Neural cell (in vitro differentiated cells): ENCODE data around the gene SH3PXD2B. TPM values are rescaled to one million over a fixed set of nuclear protein-coding genes. Genes with fewer than 3 reads are reported as not detected.

Experiments
- H2AFZ ChIP-seq: fragments of 200-600, 300-800 bp; sonication (generic), shearing (Covaris generic); 2 replicates; pipeline ENCODE4 v1.6.0; 2014; ENCODE audit warnings: low read depth, mild to moderate bottlenecking, antibody characterized with exemption, low read length, moderate library complexity
- H3F3A ChIP-seq: fragments of 200-600 bp; shearing (Covaris generic); 2 replicates; pipeline ENCODE4 v1.6.1; 2016; ENCODE audit warnings: mild to moderate bottlenecking, moderate library complexity, mixed read lengths, antibody characterized with exemption, low read length; ENCODE audit not compliant: insufficient read depth, poor library complexity, severe bottlenecking
- H3K27ac ChIP-seq: fragments of 200-600, 300-800 bp; sonication (generic), shearing (Covaris generic); 2 replicates; pipeline ENCODE4 v1.5.1; 2014; ENCODE audit warnings: mild to moderate bottlenecking, low read length, moderate library complexity
- H3K27me3 ChIP-seq: fragments of 300-800, 200-600 bp; sonication (generic), shearing (Covaris generic); 2 replicates; pipeline ENCODE4 v1.6.0; 2014; ENCODE audit warnings: mild to moderate bottlenecking, low read depth, low read length, moderate library complexity; ENCODE audit not compliant: insufficient read depth
- H3K36me3 ChIP-seq: fragments of 300-800, 200-600 bp; sonication (generic), shearing (Covaris generic); 2 replicates; pipeline ENCODE4 v1.5.1; 2014; ENCODE audit warnings: mild to moderate bottlenecking, antibody characterized with exemption, low read length, moderate library complexity; ENCODE audit not compliant: insufficient read depth
- H3K4me2 ChIP-seq: fragments of 300-800, 200-600 bp; sonication (generic), shearing (Covaris generic); 2 replicates; pipeline ENCODE4 v1.6.0; 2014; ENCODE audit warnings: mild to moderate bottlenecking, low read length
- H3K4me3 ChIP-seq: fragments of 300-800, 200-600 bp; sonication (generic), shearing (Covaris generic); 2 replicates; pipeline ENCODE4 v1.5.1; 2014; ENCODE audit warnings: mild to moderate bottlenecking, low read length, moderate library complexity
- H3K79me2 ChIP-seq: fragments of 200-600 bp; shearing (Covaris generic); replicated peaks from 2 replicates; pipeline ENCODE4 v1.6.0; 2014; ENCODE audit warnings: mild to moderate bottlenecking, low read length, moderate library complexity; ENCODE audit not compliant: insufficient read depth
- H3K9ac ChIP-seq: fragments of 300-800, 200-600 bp; sonication (generic), shearing (Covaris generic); 2 replicates; pipeline ENCODE4 v1.6.1; 2016; ENCODE audit warnings: mild to moderate bottlenecking, low read length, mixed read lengths
- H3K9me2 ChIP-seq: fragments of 200-600 bp; shearing (Covaris generic); 2 replicates; pipeline ENCODE4 v1.6.1; 2016; ENCODE audit warnings: mild to moderate bottlenecking, low read length, mixed read lengths; ENCODE audit not compliant: insufficient read depth
- H3K9me3 ChIP-seq: fragments of 200-600, 300-800 bp; sonication (generic), shearing (Covaris generic); 2 replicates; pipeline ENCODE4 v1.6.1; 2016; ENCODE audit warnings: mild to moderate bottlenecking, mixed run types, low read length, moderate library complexity, mixed read lengths
- H4K20me1 ChIP-seq: fragments of 200-600 bp; shearing (Covaris generic); 2 replicates; pipeline ENCODE4 v1.6.1; 2016; ENCODE audit warnings: mild to moderate bottlenecking, mixed run types; ENCODE audit not compliant: insufficient read depth
- EP300 ChIP-seq: fragments of 450-650 bp; conservative IDR thresholded peaks from 2 replicates; pipeline ENCODE4 v1.6.1; 2014; ENCODE audit warnings: antibody characterized with exemption, mild to moderate bottlenecking, moderate library complexity; ENCODE audit not compliant: poor library complexity, severe bottlenecking
- EZH2 ChIP-seq: fragments of 200-600, 300-800 bp; shearing (Covaris generic), sonication (generic); IDR thresholded peaks from 2 replicates; pipeline ENCODE4 v1.6.1; 2014; ENCODE audit warnings: antibody characterized with exemption, low read length, borderline replicate concordance, mild to moderate bottlenecking; ENCODE audit not compliant: insufficient read depth, poor library complexity, severe bottlenecking
- MXI1 ChIP-seq: fragments of 450-650 bp; conservative IDR thresholded peaks from 2 replicates; pipeline ENCODE4 v1.6.1; 2014; ENCODE audit warnings: antibody characterized with exemption, mild to moderate bottlenecking; ENCODE audit not compliant: poor library complexity, severe bottlenecking
- POLR2AphosphoS5 ChIP-seq: IDR thresholded peaks from 2 replicates; pipeline ENCODE4 v1.6.1; 2012
- RAD21 ChIP-seq: fragments of 450-650 bp; conservative IDR thresholded peaks from 2 replicates; pipeline ENCODE4 v1.6.1; 2014; ENCODE audit warnings: antibody characterized with exemption, mild to moderate bottlenecking, moderate library complexity
- SMC3 ChIP-seq: fragments of 450-650 bp; conservative IDR thresholded peaks from 2 replicates; pipeline ENCODE4 v1.6.1; 2014; ENCODE audit warnings: antibody characterized with exemption, mild to moderate bottlenecking, moderate library complexity; ENCODE audit not compliant: poor library complexity
- TAF1 ChIP-seq: IDR thresholded peaks from 2 replicates; pipeline ENCODE4 v1.6.1; 2012; ENCODE audit warnings: low read depth
- polyA plus RNA-seq: library from polyadenylated mRNA; depleted of rRNA; stranded (reverse); fragments of >200 nt; gene quantifications from 2 replicates; pipeline ENCODE4 v1.2.3, GENCODE V29; 2014
- TF ChIP-seq, protein P1 (sequence below): fragments of 450-650 bp; IDR thresholded peaks from 2 replicates; pipeline ENCODE4 v1.5.1; 2014; ENCODE audit warnings: antibody characterized with exemption, mild to moderate bottlenecking, moderate library complexity; ENCODE audit not compliant: poor library complexity, severe bottlenecking
- TF ChIP-seq, protein P2 (sequence below): IDR thresholded peaks from 2 replicates; pipeline ENCODE4 v1.6.1; 2012; ENCODE audit warnings: borderline replicate concordance

Gene SH3PXD2B
- polyA plus RNA-seq, 1 donor from 2014 or later = 11.7 TPM

DNA sequence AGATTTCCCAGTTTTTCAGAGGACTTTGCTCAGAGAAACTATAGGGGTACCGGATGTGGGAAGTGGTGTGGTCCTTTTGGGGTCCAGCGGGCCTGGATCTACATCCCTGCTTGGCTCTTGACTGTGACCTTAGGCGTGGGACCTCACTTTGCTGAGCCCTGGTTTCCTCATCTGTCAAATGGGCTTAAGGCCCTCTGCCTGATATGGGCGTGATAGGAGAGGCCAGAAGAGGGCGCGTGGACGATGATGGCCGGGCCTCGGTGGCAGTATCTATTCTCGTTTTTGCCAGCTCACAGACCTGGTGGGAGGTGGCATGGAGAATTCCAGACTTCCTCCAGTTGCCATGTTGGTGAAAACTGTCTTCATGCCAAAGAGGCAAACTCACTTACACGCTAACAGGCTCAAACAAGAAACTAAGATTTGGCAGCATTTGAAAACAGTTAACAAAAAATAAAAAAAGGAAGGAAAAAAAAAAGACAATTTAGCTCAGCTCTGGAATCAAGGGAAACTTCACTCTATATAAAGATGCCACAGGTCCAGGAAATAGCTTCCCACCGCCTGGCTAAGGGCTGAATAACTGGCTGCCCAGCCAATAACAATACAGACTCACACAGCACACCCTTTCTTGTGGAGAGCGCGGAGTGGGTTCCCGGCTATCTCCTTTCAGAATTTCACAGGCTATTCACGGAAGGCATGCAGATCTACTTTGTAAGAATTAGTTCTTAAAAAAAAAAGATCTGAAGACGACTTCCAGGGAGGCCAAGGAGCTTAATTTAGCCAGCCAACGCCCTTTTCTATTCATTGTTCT, 1.7 kb downstream of the SH3PXD2B start:
- peak overlapping the region; percentile 58 for H3K4me2 ChIP-seq
- peak overlapping the region; percentile 77 for H2AFZ ChIP-seq
- no peaks in the 10 kb centered on the region for H3K27me3 ChIP-seq
- H3K9ac ChIP-seq = peak overlapping the region; percentile 83
- H4K20me1 ChIP-seq = no peaks in the 10 kb centered on the region
- H3K79me2 ChIP-seq = peaks cover 47% of the 10 kb centered on the region
- H3F3A ChIP-seq = no peaks in the 10 kb centered on the region
- no peaks in the 10 kb centered on the region for H3K9me3 ChIP-seq
- peak overlapping the region; percentile 75 for H3K27ac ChIP-seq
- H3K36me3 ChIP-seq = no peaks in the 10 kb centered on the region
- no peaks in the 10 kb centered on the region for H3K9me2 ChIP-seq
- peak overlapping the region; percentile 76 for H3K4me3 ChIP-seq
- TF ChIP-seq, protein P1, sequence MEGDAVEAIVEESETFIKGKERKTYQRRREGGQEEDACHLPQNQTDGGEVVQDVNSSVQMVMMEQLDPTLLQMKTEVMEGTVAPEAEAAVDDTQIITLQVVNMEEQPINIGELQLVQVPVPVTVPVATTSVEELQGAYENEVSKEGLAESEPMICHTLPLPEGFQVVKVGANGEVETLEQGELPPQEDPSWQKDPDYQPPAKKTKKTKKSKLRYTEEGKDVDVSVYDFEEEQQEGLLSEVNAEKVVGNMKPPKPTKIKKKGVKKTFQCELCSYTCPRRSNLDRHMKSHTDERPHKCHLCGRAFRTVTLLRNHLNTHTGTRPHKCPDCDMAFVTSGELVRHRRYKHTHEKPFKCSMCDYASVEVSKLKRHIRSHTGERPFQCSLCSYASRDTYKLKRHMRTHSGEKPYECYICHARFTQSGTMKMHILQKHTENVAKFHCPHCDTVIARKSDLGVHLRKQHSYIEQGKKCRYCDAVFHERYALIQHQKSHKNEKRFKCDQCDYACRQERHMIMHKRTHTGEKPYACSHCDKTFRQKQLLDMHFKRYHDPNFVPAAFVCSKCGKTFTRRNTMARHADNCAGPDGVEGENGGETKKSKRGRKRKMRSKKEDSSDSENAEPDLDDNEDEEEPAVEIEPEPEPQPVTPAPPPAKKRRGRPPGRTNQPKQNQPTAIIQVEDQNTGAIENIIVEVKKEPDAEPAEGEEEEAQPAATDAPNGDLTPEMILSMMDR = no peak
- TF ChIP-seq RAD21 (no peak), SMC3 (no peak)

DNA sequence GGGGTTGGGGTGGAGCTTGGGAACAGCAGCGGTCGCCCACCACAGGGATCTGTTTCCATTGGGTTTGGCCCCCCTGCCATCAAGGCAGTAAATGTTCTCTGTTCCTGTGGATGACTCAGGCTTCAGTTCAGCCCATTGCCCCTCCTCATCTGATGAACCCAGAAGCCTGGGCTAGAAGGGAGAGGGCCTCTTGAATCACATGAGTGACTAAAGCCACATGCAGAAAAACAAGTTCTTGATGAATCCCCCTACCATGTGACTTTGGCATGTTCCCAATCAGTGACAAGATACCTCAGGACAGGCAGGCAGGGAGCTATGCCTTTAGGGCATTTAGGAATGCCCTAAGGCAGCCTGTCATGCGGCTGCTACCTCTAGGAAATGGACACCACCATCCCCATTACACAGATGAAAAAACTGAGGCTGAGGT, 2.5 kb downstream of the SH3PXD2B start:
- H3F3A ChIP-seq = no peaks in the 10 kb centered on the region
- peak overlapping the region; percentile 76 for H3K4me3 ChIP-seq
- H3K9ac ChIP-seq = no peak overlapping the region
- no peaks in the 10 kb centered on the region for H3K27me3 ChIP-seq
- TF ChIP-seq, protein P2, sequence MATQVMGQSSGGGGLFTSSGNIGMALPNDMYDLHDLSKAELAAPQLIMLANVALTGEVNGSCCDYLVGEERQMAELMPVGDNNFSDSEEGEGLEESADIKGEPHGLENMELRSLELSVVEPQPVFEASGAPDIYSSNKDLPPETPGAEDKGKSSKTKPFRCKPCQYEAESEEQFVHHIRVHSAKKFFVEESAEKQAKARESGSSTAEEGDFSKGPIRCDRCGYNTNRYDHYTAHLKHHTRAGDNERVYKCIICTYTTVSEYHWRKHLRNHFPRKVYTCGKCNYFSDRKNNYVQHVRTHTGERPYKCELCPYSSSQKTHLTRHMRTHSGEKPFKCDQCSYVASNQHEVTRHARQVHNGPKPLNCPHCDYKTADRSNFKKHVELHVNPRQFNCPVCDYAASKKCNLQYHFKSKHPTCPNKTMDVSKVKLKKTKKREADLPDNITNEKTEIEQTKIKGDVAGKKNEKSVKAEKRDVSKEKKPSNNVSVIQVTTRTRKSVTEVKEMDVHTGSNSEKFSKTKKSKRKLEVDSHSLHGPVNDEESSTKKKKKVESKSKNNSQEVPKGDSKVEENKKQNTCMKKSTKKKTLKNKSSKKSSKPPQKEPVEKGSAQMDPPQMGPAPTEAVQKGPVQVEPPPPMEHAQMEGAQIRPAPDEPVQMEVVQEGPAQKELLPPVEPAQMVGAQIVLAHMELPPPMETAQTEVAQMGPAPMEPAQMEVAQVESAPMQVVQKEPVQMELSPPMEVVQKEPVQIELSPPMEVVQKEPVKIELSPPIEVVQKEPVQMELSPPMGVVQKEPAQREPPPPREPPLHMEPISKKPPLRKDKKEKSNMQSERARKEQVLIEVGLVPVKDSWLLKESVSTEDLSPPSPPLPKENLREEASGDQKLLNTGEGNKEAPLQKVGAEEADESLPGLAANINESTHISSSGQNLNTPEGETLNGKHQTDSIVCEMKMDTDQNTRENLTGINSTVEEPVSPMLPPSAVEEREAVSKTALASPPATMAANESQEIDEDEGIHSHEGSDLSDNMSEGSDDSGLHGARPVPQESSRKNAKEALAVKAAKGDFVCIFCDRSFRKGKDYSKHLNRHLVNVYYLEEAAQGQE = no peak
- TF ChIP-seq EZH2 (no peak), RAD21 (no peak), EP300 (no peak), POLR2AphosphoS5 (no peak), TAF1 (no peak), SMC3 (no peak), MXI1 (no peak)
- TF ChIP-seq, protein P1 = no peak
- no peak overlapping the region for H2AFZ ChIP-seq
- H3K79me2 ChIP-seq = peaks cover 47% of the 10 kb centered on the region
- no peak overlapping the region for H3K27ac ChIP-seq
- H3K9me2 ChIP-seq = no peaks in the 10 kb centered on the region
- H3K36me3 ChIP-seq = no peaks in the 10 kb centered on the region
- no peaks in the 10 kb centered on the region for H3K9me3 ChIP-seq
- H3K4me2 ChIP-seq = no peak overlapping the region
- no peaks in the 10 kb centered on the region for H4K20me1 ChIP-seq
